ENCODE results near the gene CACNA1I. TPM values are rescaled to one million over a fixed set of nuclear protein-coding genes. Genes with fewer than 3 reads are reported as not detected.

The CACNA1I gene
- total RNA-seq, 6 donors from 2014 or later, result 0.15 to 4.2 (median 0.34) TPM

- ATAC-seq (ENCODE audit: low FRiP score in 2 of 2), result no peak
- peaks cover 13 to 23% (median 18%) of the 10 kb centered on the region in 4 donors for H3K4me1 ChIP-seq
- H3K27me3 ChIP-seq, result peaks cover 2 to 43% (median 28%) of the 10 kb centered on the region in 4 donors
- DNase-seq, result peak in 1 of 2 donors; percentile 60
- no peaks in the 10 kb centered on the region for H3K36me3 ChIP-seq
- no peak for TF ChIP-seq POLR2AphosphoS5 (IDR thresholded peaks at IDR 0.05)
- no peak for TF ChIP-seq CTCF (IDR thresholded peaks at IDR 0.05)
- TF ChIP-seq EP300 (IDR thresholded peaks at IDR 0.05), result no peak
- TF ChIP-seq POLR2A (IDR thresholded peaks at IDR 0.05), result no peak
- H3K27ac ChIP-seq, result no peak overlapping the region
- no peak overlapping the region for H3K4me3 ChIP-seq
- 12% methylated on average over 24 of the region's 44 CpGs; no CpG with 5 or more reads in 1 of the 2 donors for WGBS, 2 donors
- H3K9me3 ChIP-seq, result no peaks in the 10 kb centered on the region
Measured at GRCh38 chr22:39664485-39665200, 94.1 kb downstream of the CACNA1I start.

- no peak for TF ChIP-seq CTCF (IDR thresholded peaks at IDR 0.05)
- TF ChIP-seq POLR2A (IDR thresholded peaks at IDR 0.05), result no peak
- no peak for TF ChIP-seq EP300 (IDR thresholded peaks at IDR 0.05)
- no peak for TF ChIP-seq POLR2AphosphoS5 (IDR thresholded peaks at IDR 0.05)
- no peak overlapping the region for H3K4me3 ChIP-seq
- ATAC-seq (ENCODE audit: low FRiP score in 2 of 2) (no peak), DNase-seq (peak in 1 of 2 donors; percentile 64)
- WGBS, 2 donors, result 62 to 73% methylated on average over 2 to 8 of the region's 8 CpGs
- no peak overlapping the region for H3K27ac ChIP-seq
- no peaks in the 10 kb centered on the region for H3K9me3 ChIP-seq
- peaks cover 2 to 43% (median 28%) of the 10 kb centered on the region in 4 donors for H3K27me3 ChIP-seq
- peaks cover 13 to 23% (median 18%) of the 10 kb centered on the region in 4 donors for H3K4me1 ChIP-seq
- H3K36me3 ChIP-seq, result no peaks in the 10 kb centered on the region
Measured at GRCh38 chr22:39665229-39665628, 94.7 kb downstream of the CACNA1I start.

GRCh38 chr22:39665661-39666431, 95.3 kb downstream of the CACNA1I start:
- H3K27ac ChIP-seq, result no peak overlapping the region
- peaks cover 13 to 23% (median 18%) of the 10 kb centered on the region in 4 donors for H3K4me1 ChIP-seq
- WGBS, 2 donors, result 81 to 83% methylated on average over 15 to 16 of the region's 16 CpGs
- H3K9me3 ChIP-seq, result peaks cover 0 to 3% (median 1%) of the 10 kb centered on the region in 4 donors
- ATAC-seq (ENCODE audit: low FRiP score in 2 of 2), result no peak
- H3K4me3 ChIP-seq, result no peak overlapping the region
- peaks cover 2 to 39% (median 27%) of the 10 kb centered on the region in 4 donors for H3K27me3 ChIP-seq
- DNase-seq, result no peak
- no peak for TF ChIP-seq EP300 (IDR thresholded peaks at IDR 0.05)
- TF ChIP-seq CTCF (IDR thresholded peaks at IDR 0.05), result no peak
- H3K36me3 ChIP-seq, result no peaks in the 10 kb centered on the region

- no peak for DNase-seq
- Histone ChIP-seq H3K27ac (no peak overlapping the region), H3K36me3 (no peaks in the 10 kb centered on the region), H3K4me3 (no peak overlapping the region), H3K9me3 (peaks cover 0 to 9% (median 8%) of the 10 kb centered on the region in 4 donors), H3K27me3 (peaks cover 2 to 33% (median 24%) of the 10 kb centered on the region in 4 donors), H3K4me1 (peaks cover 13 to 23% (median 18%) of the 10 kb centered on the region in 4 donors)
- 69 to 86% methylated on average over 1 to 5 of the region's 5 CpGs for WGBS, 2 donors
- no peak for TF ChIP-seq POLR2AphosphoS5 (IDR thresholded peaks at IDR 0.05)
- TF ChIP-seq CTCF (IDR thresholded peaks at IDR 0.05), result no peak
- TF ChIP-seq EP300 (IDR thresholded peaks at IDR 0.05), result no peak
- no peak for TF ChIP-seq POLR2A (IDR thresholded peaks at IDR 0.05)
- ATAC-seq (ENCODE audit: low FRiP score in 2 of 2), result no peak
Measured at GRCh38 chr22:39666495-39666894, 95.9 kb downstream of the CACNA1I start.
